ENCODE results near the gene PRR22.

DNA sequence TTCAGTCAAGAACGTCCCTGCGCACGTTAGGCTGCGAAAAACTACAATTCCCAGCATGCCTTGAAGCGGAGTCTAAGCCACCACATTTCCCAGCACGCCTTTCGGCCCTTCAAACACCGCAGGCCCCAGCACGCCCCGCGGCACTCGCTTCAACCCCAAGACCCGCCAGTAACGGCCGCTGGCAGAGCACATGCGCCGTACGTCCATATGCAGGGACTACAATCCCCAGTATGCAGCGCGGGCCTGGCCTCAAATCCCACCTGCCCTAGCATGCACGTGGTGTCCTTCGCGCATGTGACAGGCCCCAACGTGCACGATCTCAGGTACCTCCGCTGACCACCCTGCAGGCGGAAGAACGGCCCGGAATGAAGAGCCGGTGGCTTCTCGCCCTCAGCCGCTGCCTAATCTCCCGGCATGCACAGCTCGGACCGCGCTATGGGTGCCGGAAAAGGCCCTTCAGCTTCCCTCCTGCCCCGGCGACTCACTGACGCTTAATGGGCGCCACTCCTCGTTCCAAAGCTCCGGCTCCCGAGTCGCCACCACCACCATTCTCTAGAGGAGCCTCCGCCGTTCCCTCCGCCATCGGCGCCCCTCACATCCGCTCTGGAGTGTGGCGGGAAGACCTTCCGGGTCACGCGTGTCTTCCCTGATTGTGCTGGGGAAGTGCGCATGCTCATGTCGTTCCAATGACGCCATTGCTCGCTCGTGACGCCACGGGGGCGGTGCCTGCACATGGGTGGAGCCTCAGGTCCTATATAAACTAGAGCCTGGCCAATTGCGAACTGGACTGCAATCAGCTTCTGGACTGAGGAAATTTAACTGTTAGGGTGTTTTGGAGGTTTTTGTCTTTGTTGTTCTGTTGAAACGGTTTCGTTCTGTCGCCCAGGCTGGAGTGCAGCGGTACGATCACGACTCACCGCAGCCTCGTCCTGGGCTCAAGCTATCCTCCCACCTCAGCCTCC lies 6.3 kb upstream of the PRR22 start, which contains the start of gene DUS3L:
- TF ChIP-seq, protein P1, sequence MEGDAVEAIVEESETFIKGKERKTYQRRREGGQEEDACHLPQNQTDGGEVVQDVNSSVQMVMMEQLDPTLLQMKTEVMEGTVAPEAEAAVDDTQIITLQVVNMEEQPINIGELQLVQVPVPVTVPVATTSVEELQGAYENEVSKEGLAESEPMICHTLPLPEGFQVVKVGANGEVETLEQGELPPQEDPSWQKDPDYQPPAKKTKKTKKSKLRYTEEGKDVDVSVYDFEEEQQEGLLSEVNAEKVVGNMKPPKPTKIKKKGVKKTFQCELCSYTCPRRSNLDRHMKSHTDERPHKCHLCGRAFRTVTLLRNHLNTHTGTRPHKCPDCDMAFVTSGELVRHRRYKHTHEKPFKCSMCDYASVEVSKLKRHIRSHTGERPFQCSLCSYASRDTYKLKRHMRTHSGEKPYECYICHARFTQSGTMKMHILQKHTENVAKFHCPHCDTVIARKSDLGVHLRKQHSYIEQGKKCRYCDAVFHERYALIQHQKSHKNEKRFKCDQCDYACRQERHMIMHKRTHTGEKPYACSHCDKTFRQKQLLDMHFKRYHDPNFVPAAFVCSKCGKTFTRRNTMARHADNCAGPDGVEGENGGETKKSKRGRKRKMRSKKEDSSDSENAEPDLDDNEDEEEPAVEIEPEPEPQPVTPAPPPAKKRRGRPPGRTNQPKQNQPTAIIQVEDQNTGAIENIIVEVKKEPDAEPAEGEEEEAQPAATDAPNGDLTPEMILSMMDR (conservative IDR thresholded peaks at IDR 0.05), result no peak
- TF ChIP-seq ZFX (IDR thresholded peaks at IDR 0.05), result peak; percentile 46; the same call in 1 of the 2 replicates
